ENCODE data around the gene GFRAL.
A peak's percentile ranks its signal among the peaks of the same experiment; 100 is the strongest.

Gene GFRAL

GRCh38 chr6:55437141-55437540 is 109.9 kb downstream of the GFRAL start:
- no peak for FAIRE-seq

- no peak for FAIRE-seq
These were observed 110.9 kb downstream of the GFRAL start for GRCh38 chr6:55438203-55438602.

- FAIRE-seq, result no peak
These were observed 116.2 kb downstream of the GFRAL start for GRCh38 chr6:55443238-55444134.

GRCh38 chr6:55445648-55446204 is 118.5 kb downstream of the GFRAL start:
- FAIRE-seq, result peak; percentile 70

- FAIRE-seq, result no peak
These were observed 120.6 kb downstream of the GFRAL start for GRCh38 chr6:55447891-55448290.

- FAIRE-seq, result no peak
These were observed 121.2 kb downstream of the GFRAL start for GRCh38 chr6:55448451-55448850.

GRCh38 chr6:55449225-55449624 is 122.0 kb downstream of the GFRAL start:
- FAIRE-seq, result no peak

- FAIRE-seq, result no peak
These were observed 122.7 kb downstream of the GFRAL start for GRCh38 chr6:55450005-55450404.
